Measurements from ENCODE around the gene HMOX2. TPM values are rescaled to one million over a fixed set of nuclear protein-coding genes. Genes with fewer than 3 reads are reported as not detected.

HMOX2 gene
- total and polyA plus RNA-seq, 2 donors (not counting 3 experiments of a cell fraction or from before 2014, with no cell fraction given): 80.7 to 86.3 TPM

DNA sequence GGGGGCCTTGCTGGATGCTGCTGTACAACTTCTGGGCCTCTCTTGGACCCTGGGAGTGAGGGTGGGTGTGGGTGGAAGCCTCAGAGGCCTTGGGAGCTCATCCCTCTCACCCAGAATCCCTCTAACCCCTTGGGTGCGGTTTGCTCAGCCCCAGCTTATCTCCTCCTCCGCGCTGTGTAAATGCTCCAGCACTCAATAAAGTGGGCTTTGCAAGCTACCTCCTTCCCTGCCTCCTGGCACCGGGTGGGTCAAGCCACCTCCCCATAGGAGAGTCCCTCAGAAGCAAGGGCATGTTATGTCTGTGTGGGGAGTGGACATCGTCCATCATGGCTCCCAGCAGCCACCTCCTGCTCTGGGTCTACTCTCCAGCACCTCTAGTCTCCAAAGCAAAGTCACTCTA is 33.9 kb downstream of the HMOX2 start:
- no peak overlapping the region for H2AFZ ChIP-seq (ENCODE audit: low read depth, low read length)
- H4K20me1 ChIP-seq (replicated peaks; ENCODE audit: control insufficient read depth, extremely low read depth, insufficient read depth, low read length): no peaks in the 10 kb centered on the region
- H3K9me1 ChIP-seq (replicated peaks; ENCODE audit: control insufficient read depth, extremely low read depth, insufficient read depth, low read length): no peaks in the 10 kb centered on the region
- no TSS peak for BruUV-seq (replicated peaks)
- dilution Hi-C loops (cut with MboI; ENCODE audit: extremely low pct_ligation_motif_present, low sequenced_read_pairs) (no loop called here), intact Hi-C loops (cut with micrococcal nuclease) (no loop called here)
- H3K9ac ChIP-seq (replicated peaks; ENCODE audit: extremely low read depth, insufficient read depth, low read length): no peak overlapping the region
- H3K4me1 ChIP-seq (ENCODE audit: control insufficient read depth, extremely low read depth, insufficient read depth, low read length): peaks cover 9% of the 10 kb centered on the region
- POLR2A ChIA-PET: no interaction called here
- H3K27ac ChIP-seq (ENCODE audit: insufficient read depth, low read depth, low read length): no peak overlapping the region
- TF ChIP-seq EZH2 (IDR thresholded peaks at IDR 0.05; ENCODE audit: borderline replicate concordance, low read depth, low read length, severe bottlenecking) (no peak), POLR2A (IDR thresholded peaks at IDR 0.05; ENCODE audit: low read depth, low read length) (no peak), JUN (IDR thresholded peaks at IDR 0.05; ENCODE audit: borderline replicate concordance, insufficient read depth, insufficient read length, low read depth) (no peak), MYC (IDR thresholded peaks at IDR 0.05; ENCODE audit: low read depth, low read length) (no peak), POLR2AphosphoS5 (IDR thresholded peaks at IDR 0.05; ENCODE audit: insufficient read depth, low read depth, low read length) (no peak), GATA2 (IDR thresholded peaks at IDR 0.05; ENCODE audit: insufficient read depth, insufficient read length, low read depth, low read length) (no peak), FOS (IDR thresholded peaks at IDR 0.05; ENCODE audit: borderline replicate concordance, insufficient read depth, low read length) (no peak)
- TF ChIP-seq, protein P1, sequence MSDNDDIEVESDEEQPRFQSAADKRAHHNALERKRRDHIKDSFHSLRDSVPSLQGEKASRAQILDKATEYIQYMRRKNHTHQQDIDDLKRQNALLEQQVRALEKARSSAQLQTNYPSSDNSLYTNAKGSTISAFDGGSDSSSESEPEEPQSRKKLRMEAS (IDR thresholded peaks at IDR 0.05; ENCODE audit: insufficient read depth, insufficient read length): no peak
- TF ChIP-seq, protein P2, sequence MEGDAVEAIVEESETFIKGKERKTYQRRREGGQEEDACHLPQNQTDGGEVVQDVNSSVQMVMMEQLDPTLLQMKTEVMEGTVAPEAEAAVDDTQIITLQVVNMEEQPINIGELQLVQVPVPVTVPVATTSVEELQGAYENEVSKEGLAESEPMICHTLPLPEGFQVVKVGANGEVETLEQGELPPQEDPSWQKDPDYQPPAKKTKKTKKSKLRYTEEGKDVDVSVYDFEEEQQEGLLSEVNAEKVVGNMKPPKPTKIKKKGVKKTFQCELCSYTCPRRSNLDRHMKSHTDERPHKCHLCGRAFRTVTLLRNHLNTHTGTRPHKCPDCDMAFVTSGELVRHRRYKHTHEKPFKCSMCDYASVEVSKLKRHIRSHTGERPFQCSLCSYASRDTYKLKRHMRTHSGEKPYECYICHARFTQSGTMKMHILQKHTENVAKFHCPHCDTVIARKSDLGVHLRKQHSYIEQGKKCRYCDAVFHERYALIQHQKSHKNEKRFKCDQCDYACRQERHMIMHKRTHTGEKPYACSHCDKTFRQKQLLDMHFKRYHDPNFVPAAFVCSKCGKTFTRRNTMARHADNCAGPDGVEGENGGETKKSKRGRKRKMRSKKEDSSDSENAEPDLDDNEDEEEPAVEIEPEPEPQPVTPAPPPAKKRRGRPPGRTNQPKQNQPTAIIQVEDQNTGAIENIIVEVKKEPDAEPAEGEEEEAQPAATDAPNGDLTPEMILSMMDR (IDR thresholded peaks at IDR 0.05; ENCODE audit: extremely low read depth in 1 of 2, insufficient read depth in 1 of 2, low read depth in 1 of 2, low read length in 2 of 2): no peak
- no peak for FAIRE-seq
- no peaks in the 10 kb centered on the region for H3K9me3 ChIP-seq (replicated peaks; ENCODE audit: control insufficient read depth, insufficient read depth, low read length)
- H3K79me2 ChIP-seq (ENCODE audit: control insufficient read depth, insufficient read depth, low read length): no peaks in the 10 kb centered on the region
- no peak overlapping the region for H3K4me3 ChIP-seq (replicated peaks in 1 of 3; ENCODE audit: insufficient read depth in 1 of 3, low read depth in 1 of 3, low read length in 3 of 3)
- no peaks in the 10 kb centered on the region for H3K27me3 ChIP-seq (ENCODE audit: control insufficient read depth in 2 of 2, insufficient read depth in 2 of 2, low read length in 2 of 2)
- CTCF ChIA-PET: interaction anchor here (1.3 to 3.1 kb wide), 4 partner anchors 38 to 114 kb away, joined by 3 to 10 read pairs (median 8); partner anchors contain the start of gene MGRN1
- H3K36me3 ChIP-seq (ENCODE audit: control insufficient read depth in 2 of 2, extremely low read depth in 1 of 2, insufficient read depth in 2 of 2, low read length in 2 of 2): peaks cover 15 to 57% of the 10 kb centered on the region in 2 experiments
- no peak overlapping the region for H3K4me2 ChIP-seq (ENCODE audit: insufficient read depth, low read length)
- no peak for DNase-seq (ENCODE audit: low read depth, low spot score)

All from endothelial cell of umbilical vein (primary cell).